PFSK-1 (cell line): ENCODE data around the gene RABGAP1L.

ENCODE experiments used
- POLR2AphosphoS5 ChIP-seq: IDR thresholded peaks from 2 replicates; pipeline ENCODE4 v1.6.1; 2012; ENCODE audit warnings: low read depth, mild to moderate bottlenecking, control low read depth, low read length, moderate library complexity
- SIN3A ChIP-seq: IDR thresholded peaks from 2 replicates; pipeline ENCODE4 v1.6.1; 2012; ENCODE audit warnings: mild to moderate bottlenecking, low read length, moderate library complexity, borderline replicate concordance; ENCODE audit not compliant: insufficient read depth
- TAF1 ChIP-seq: IDR thresholded peaks from 2 replicates; pipeline ENCODE4 v1.6.1; 2012; ENCODE audit warnings: low read length, control low read depth, borderline replicate concordance; ENCODE audit not compliant: insufficient read depth
- TF ChIP-seq, protein P1 (sequence below), 2 experiments: IDR thresholded peaks; 2 replicates each; pipeline versions ENCODE4 v1.6.1 to v1.8.0; 2011 to 2012; ENCODE audit warnings: low read depth in 2 of 2, low read length in 2 of 2, control low read depth in 1 of 2, inconsistent platforms in 1 of 2, mild to moderate bottlenecking in 1 of 2, moderate library complexity in 1 of 2; ENCODE audit not compliant: insufficient read depth in 1 of 2

- no peak for TF ChIP-seq TAF1
- TF ChIP-seq, protein P1, sequence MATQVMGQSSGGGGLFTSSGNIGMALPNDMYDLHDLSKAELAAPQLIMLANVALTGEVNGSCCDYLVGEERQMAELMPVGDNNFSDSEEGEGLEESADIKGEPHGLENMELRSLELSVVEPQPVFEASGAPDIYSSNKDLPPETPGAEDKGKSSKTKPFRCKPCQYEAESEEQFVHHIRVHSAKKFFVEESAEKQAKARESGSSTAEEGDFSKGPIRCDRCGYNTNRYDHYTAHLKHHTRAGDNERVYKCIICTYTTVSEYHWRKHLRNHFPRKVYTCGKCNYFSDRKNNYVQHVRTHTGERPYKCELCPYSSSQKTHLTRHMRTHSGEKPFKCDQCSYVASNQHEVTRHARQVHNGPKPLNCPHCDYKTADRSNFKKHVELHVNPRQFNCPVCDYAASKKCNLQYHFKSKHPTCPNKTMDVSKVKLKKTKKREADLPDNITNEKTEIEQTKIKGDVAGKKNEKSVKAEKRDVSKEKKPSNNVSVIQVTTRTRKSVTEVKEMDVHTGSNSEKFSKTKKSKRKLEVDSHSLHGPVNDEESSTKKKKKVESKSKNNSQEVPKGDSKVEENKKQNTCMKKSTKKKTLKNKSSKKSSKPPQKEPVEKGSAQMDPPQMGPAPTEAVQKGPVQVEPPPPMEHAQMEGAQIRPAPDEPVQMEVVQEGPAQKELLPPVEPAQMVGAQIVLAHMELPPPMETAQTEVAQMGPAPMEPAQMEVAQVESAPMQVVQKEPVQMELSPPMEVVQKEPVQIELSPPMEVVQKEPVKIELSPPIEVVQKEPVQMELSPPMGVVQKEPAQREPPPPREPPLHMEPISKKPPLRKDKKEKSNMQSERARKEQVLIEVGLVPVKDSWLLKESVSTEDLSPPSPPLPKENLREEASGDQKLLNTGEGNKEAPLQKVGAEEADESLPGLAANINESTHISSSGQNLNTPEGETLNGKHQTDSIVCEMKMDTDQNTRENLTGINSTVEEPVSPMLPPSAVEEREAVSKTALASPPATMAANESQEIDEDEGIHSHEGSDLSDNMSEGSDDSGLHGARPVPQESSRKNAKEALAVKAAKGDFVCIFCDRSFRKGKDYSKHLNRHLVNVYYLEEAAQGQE (IDR thresholded peaks at IDR 0.05; ENCODE audit: insufficient read depth in 1 of 2, low read depth in 2 of 2, low read length in 2 of 2) = no peak
- TF ChIP-seq POLR2AphosphoS5 = no peak
- no peak for TF ChIP-seq SIN3A
These were observed 265.8 kb downstream of the RABGAP1L start for GRCh38 chr1:174425121-174425520.
